A549 (cell line): Measurements from ENCODE around the gene GATAD1. TPM values are rescaled to one million over a fixed set of nuclear protein-coding genes. Genes with fewer than 3 reads are reported as not detected.
A peak's percentile ranks its signal among the peaks of the same experiment; 100 is the strongest.

Experiments
- ATAC-seq, 2 experiments: fragments of 200-7000 bp in 1 of 2; fragments of >200 bp in 1 of 2; cut with Nextera tagmentation in 1 of 2; cut with Tn5 transposase in 1 of 2; 3 replicates each; pipeline versions ENCODE4 v1.8.0 to v1.9.1; 2018 to 2020; ENCODE audit warnings: mild to moderate bottlenecking in 1 of 2, moderate library complexity in 1 of 2
- CTCF ChIA-PET: fragments of 300-600 bp; sonication (Branson Sonifier 250); formaldehyde crosslinking; extraction: SDS; loops from one replicate; lab custom pipeline; 2021; ENCODE audit warnings: antibody characterized with exemption, inconsistent platforms; lab: Yijun Ruan, JAX
- POLR2A ChIA-PET: fragments of 350-600 bp; formaldehyde crosslinking; extraction: SDS; loops from one replicate; lab custom pipeline; 2021; ENCODE audit warnings: antibody characterized with exemption, inconsistent platforms; lab: Yijun Ruan, JAX
- DNase-seq, 2 experiments: peaks; one replicate each; pipeline versions ENCODE4 v3.0.0 to v3.0.0-alpha.2; 2011 to 2016; ENCODE audit warnings: low read depth in 1 of 2, low spot score in 1 of 2
- FAIRE-seq: peaks from 2 replicates; lab custom pipeline; 2011; peaks lifted over from hg19 to GRCh38; lab: Jason Lieb, UNC
- H3K27ac ChIP-seq, 2 experiments: fragments of >200 bp; sonication (Bioruptor Twin); formaldehyde crosslinking; 3 replicates each; pipeline ENCODE4 v1.5.1; 2016 to 2017
- H3K4me1 ChIP-seq: fragments of >200 bp; sonication (Bioruptor Twin); formaldehyde crosslinking; 3 replicates; pipeline ENCODE4 v1.6.1; 2016
- H3K4me2 ChIP-seq: fragments of >200 bp; sonication (Bioruptor Twin); formaldehyde crosslinking; 3 replicates; pipeline ENCODE4 v1.6.1; 2016
- H3K4me3 ChIP-seq: fragments of >200 bp; sonication (Bioruptor Twin); formaldehyde crosslinking; 3 replicates; pipeline ENCODE4 v1.5.1; 2016
- H3K9me3 ChIP-seq: fragments of >200 bp; sonication (Bioruptor Twin); formaldehyde crosslinking; 3 replicates; pipeline ENCODE4 v1.6.1; 2016
- CBX8 ChIP-seq: fragments of 200-600 bp; sonication (generic); IDR thresholded peaks from 2 replicates; pipeline ENCODE4 v1.6.1; 2016
- ESRRA ChIP-seq: fragments of 150-350 bp; IDR thresholded peaks from 2 replicates; pipeline ENCODE4 v1.6.1; 2014; ENCODE audit warnings: mild to moderate bottlenecking, low read length, borderline replicate concordance
- HEYL ChIP-seq: fragments of 250-450 bp; sonication (Bioruptor Pico); IDR thresholded peaks from 2 replicates; pipeline ENCODE4 v1.8.0; 2021; ENCODE audit warnings: mild to moderate bottlenecking, moderate library complexity
- HOXA7 ChIP-seq: fragments of 250-450 bp; sonication (Bioruptor Pico); IDR thresholded peaks from 2 replicates; pipeline ENCODE4 v1.5.0; 2020; ENCODE audit warnings: mild to moderate bottlenecking, moderate library complexity
- HOXB5 ChIP-seq: fragments of 250-450 bp; sonication (Bioruptor Pico); IDR thresholded peaks from 2 replicates; pipeline ENCODE4 v1.5.0; 2020; ENCODE audit warnings: mild to moderate bottlenecking, moderate library complexity
- MAFK ChIP-seq: fragments of 450-650 bp; IDR thresholded peaks from 2 replicates; pipeline ENCODE4 v1.6.1; 2014; ENCODE audit not compliant: partially characterized antibody
- NPAS2 ChIP-seq: fragments of 250-450 bp; sonication (Bioruptor Pico); IDR thresholded peaks from 2 replicates; pipeline ENCODE4 v1.8.0; 2022; ENCODE audit warnings: mild to moderate bottlenecking, moderate library complexity, borderline replicate concordance
- TP53 ChIP-seq: fragments of 250-450 bp; sonication (Bioruptor Pico); IDR thresholded peaks from 2 replicates; pipeline ENCODE4 v1.5.0; 2021; ENCODE audit warnings: mild to moderate bottlenecking, moderate library complexity
- ZC3H11A ChIP-seq: fragments of 450-650 bp; IDR thresholded peaks from 2 replicates; pipeline ENCODE4 v1.6.1; 2014; ENCODE audit warnings: antibody characterized with exemption, mild to moderate bottlenecking
- WGBS: methylation state at CpG from one replicate; pipeline ENCODE4 v1.1.6; 2017; ENCODE audit errors: missing lambda C conversion rate; 5-methylcytosine and 5-hydroxymethylcytosine counted together
- polyA plus RNA-seq, 4 experiments: library from polyadenylated mRNA; depleted of rRNA in 3 of 4; stranded (reverse); fragments of >200 nt; fragmentation: RNase III in 1 of 4; extraction: RNeasy Plus Mini Kit Qiagen cat#74134 plus additional on column Dnase treatment in 1 of 4; gene quantifications; 2 replicates in 3 of 4; 3 replicates in 1 of 4; pipeline ENCODE4 v1.2.3, GENCODE V29; 2011 to 2017
- TF ChIP-seq, protein P1 (sequence below): fragments of >200 bp; sonication (Bioruptor Twin); formaldehyde crosslinking; IDR thresholded peaks from 3 replicates; pipeline ENCODE4 v1.6.1; 2016

Gene GATAD1
- polyA plus RNA-seq, 2 of the 4 experiments (the other 2 are of a cell fraction) = 20.8 to 35.7 TPM

- Histone ChIP-seq H3K4me3 (no peak overlapping the region), H3K4me1 (no peaks in the 10 kb centered on the region), H3K4me2 (no peak overlapping the region), H3K9me3 (no peaks in the 10 kb centered on the region), H3K27ac (no peak overlapping the region)
- DNase-seq = no peak
- POLR2A ChIA-PET = no interaction called here
- no peak for TF ChIP-seq HEYL (CRISPR knock-in tag)
- no peak for FAIRE-seq
- CTCF ChIA-PET = no interaction called here
- no peak for ATAC-seq
- WGBS = 88% methylated on average over 2 of the region's 2 CpGs
These were observed 49.6 kb downstream of the GATAD1 start for GRCh38 chr7:92496876-92497275.

DNA sequence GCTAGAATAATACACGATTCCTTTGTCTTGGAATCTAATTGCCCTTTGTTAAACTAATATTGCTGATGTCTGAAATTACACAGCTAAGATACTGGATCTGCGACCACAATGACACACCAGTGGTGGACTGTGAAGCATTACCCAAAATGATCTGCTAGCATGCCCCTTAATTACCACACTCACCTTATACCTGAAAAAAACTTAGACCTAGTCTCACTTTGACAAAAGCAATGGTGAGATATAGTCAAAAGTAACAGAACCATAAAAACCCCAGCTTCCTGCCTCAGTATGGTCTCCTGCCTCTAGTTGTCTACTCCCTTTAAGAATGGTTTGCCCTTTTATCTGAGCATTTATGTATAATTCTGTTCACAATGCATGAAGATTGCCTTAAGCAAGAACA is 51.3 kb downstream of the GATAD1 start:
- TF ChIP-seq NPAS2 (CRISPR knock-in tag) = no peak
- ATAC-seq (no peak), DNase-seq (no peak), FAIRE-seq (no peak)
- H3K27ac ChIP-seq = no peak overlapping the region
- H3K9me3 ChIP-seq = no peaks in the 10 kb centered on the region
- 69% methylated on average over 2 of the region's 2 CpGs for WGBS
- POLR2A ChIA-PET = no interaction called here
- no peaks in the 10 kb centered on the region for H3K4me1 ChIP-seq
- CTCF ChIA-PET = interaction anchor here (0.6 kb wide), 1 partner anchor 86 kb away, joined by 4 read pairs; no protein-coding TSS in a partner anchor
- no peak overlapping the region for H3K4me2 ChIP-seq
- H3K4me3 ChIP-seq = no peak overlapping the region

DNA sequence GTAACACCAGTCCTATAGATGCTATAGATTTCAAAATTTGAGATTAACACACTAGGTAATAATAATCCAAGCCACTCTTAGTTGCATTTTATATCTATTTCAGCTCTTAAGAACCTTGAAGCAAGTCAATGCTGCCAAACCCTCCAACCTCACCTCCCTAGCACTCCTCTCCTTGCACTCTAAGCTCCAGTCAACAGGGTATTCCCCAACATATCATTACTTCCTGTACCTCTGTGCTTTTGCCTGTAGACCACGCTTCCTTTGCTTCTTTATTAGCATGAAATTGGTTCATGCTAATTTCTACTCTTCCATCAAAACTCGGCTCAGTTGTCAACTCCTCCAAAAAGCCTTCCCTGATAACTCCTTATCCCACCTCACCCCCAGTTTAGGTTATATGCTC is 56.5 kb downstream of the GATAD1 start:
- Histone ChIP-seq H3K9me3 (no peaks in the 10 kb centered on the region), H3K4me2 (no peak overlapping the region), H3K27ac (no peak overlapping the region), H3K4me1 (no peaks in the 10 kb centered on the region), H3K4me3 (no peak overlapping the region)
- WGBS = 79% methylated on average over 2 of the region's 2 CpGs
- TF ChIP-seq HOXB5 (CRISPR knock-in tag) (no peak), CBX8 (no peak)
- TF ChIP-seq, protein P1, sequence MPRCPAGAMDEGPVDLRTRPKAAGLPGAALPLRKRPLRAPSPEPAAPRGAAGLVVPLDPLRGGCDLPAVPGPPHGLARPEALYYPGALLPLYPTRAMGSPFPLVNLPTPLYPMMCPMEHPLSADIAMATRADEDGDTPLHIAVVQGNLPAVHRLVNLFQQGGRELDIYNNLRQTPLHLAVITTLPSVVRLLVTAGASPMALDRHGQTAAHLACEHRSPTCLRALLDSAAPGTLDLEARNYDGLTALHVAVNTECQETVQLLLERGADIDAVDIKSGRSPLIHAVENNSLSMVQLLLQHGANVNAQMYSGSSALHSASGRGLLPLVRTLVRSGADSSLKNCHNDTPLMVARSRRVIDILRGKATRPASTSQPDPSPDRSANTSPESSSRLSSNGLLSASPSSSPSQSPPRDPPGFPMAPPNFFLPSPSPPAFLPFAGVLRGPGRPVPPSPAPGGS = no peak
- ATAC-seq (no peak), FAIRE-seq (no peak), DNase-seq (no peak)
- POLR2A ChIA-PET = no interaction called here
- CTCF ChIA-PET = no interaction called here

DNA sequence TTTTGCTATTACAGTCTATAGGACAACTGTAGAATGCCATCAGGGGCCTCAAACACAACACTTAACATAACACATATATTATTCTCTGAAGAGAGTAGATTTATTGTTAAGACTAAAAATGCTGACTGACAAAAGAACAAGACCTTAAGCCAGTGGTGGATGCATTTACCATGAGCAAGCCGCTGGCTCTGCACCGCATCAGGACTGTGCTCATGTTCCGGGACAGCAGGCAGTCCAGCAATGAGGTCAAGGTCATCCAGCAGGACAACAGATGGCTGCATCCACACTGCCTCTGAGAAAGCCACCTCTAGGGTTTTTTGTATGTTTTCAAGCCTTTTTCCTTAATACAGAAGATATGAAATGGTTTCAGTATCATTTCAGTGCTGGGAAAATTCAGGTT is 57.3 kb downstream of the GATAD1 start:
- TF ChIP-seq ESRRA (no peak), MAFK (peak; percentile 1), HOXA7 (CRISPR knock-in tag) (no peak), NPAS2 (CRISPR knock-in tag) (no peak)
- no peak overlapping the region for H3K4me2 ChIP-seq
- CTCF ChIA-PET = no interaction called here
- no peak overlapping the region for H3K27ac ChIP-seq
- no peak for DNase-seq
- H3K9me3 ChIP-seq = no peaks in the 10 kb centered on the region
- WGBS = 93% methylated on average over 3 of the region's 3 CpGs
- H3K4me3 ChIP-seq = no peak overlapping the region
- FAIRE-seq = no peak
- POLR2A ChIA-PET = no interaction called here
- ATAC-seq = no peak
- no peaks in the 10 kb centered on the region for H3K4me1 ChIP-seq

GRCh38 chr7:92506363-92506762 is 59.1 kb downstream of the GATAD1 start:
- Histone ChIP-seq H3K9me3 (no peaks in the 10 kb centered on the region), H3K27ac (no peak overlapping the region), H3K4me2 (no peak overlapping the region), H3K4me3 (no peak overlapping the region), H3K4me1 (no peaks in the 10 kb centered on the region)
- ATAC-seq (no peak), DNase-seq (no peak), FAIRE-seq (no peak)
- CTCF ChIA-PET = interaction anchor here (0.6 kb wide), 1 partner anchor 688 kb away, joined by 3 read pairs; no protein-coding TSS in a partner anchor
- POLR2A ChIA-PET = interaction anchor here (1.1 kb wide), 1 partner anchor 23 kb away, joined by 3 read pairs; the partner anchor contains the start of gene RBM48
- peak; percentile 77 for TF ChIP-seq MAFK
- no peak for TF ChIP-seq TP53 (CRISPR knock-in tag)
- WGBS = 69% methylated on average over 2 of the region's 2 CpGs

DNA sequence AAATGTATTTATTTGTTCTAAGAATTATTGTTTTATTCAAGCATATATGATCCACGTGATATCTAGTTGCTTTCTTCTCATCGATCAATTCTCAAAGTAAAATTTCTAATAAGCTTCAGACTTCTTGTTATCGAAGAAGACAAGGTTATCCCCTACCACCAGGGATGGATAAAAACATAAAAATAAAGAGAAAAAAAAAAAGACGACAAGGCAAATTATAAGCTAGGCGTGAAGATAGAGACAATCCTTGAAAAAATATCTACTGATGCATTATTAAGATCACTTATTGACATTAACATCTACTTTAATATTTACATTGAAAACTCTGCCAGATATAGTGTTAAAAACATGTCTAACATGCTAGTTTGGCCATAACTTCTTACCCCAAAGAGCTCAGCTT is 61.7 kb downstream of the GATAD1 start:
- POLR2A ChIA-PET = no interaction called here
- no peak for TF ChIP-seq ZC3H11A
- peak; percentile 60 for TF ChIP-seq MAFK
- no peak for ATAC-seq
- DNase-seq = no peak
- 89% methylated on average over 5 of the region's 5 CpGs for WGBS
- no peaks in the 10 kb centered on the region for H3K9me3 ChIP-seq
- no peak overlapping the region for H3K4me2 ChIP-seq
- no peaks in the 10 kb centered on the region for H3K4me1 ChIP-seq
- H3K27ac ChIP-seq = no peak overlapping the region
- FAIRE-seq = no peak
- CTCF ChIA-PET = interaction anchor here (0.6 to 0.7 kb wide), 2 partner anchors 20 to 327 kb away, joined by 3 read pairs; partner anchors contain the start of genes CDK6, PEX1 and RBM48
- H3K4me3 ChIP-seq = no peak overlapping the region

Other genes with a start within 250 kb of the GATAD1 start
- gene KRIT1, start 201.6 kb upstream of the GATAD1 start, polyA plus RNA-seq (2011; rRNA removed) = 60.6 and 64.6 TPM in 2 replicates
- 30.8 to 34.3 TPM (median 33.2 TPM) in 3 replicates for gene KRIT1, start 201.6 kb upstream of the GATAD1 start, polyA plus RNA-seq (2017; fragmentation: RNase III; extraction: RNeasy Plus Mini Kit Qiagen cat#74134 plus additional on column Dnase treatment)
- 51.5 and 59.5 TPM in 2 replicates for gene ANKIB1, start 201.5 kb upstream of the GATAD1 start, polyA plus RNA-seq (2011; rRNA removed)
- gene ANKIB1, start 201.5 kb upstream of the GATAD1 start, polyA plus RNA-seq (2017; fragmentation: RNase III; extraction: RNeasy Plus Mini Kit Qiagen cat#74134 plus additional on column Dnase treatment) = 20.7 to 21.4 TPM (median 20.9 TPM) in 3 replicates
- not detected in 2 replicates for gene ERVW-1, start 30.5 kb downstream of the GATAD1 start, polyA plus RNA-seq (2011; rRNA removed)
- gene ERVW-1, start 30.5 kb downstream of the GATAD1 start, polyA plus RNA-seq (2017; fragmentation: RNase III; extraction: RNeasy Plus Mini Kit Qiagen cat#74134 plus additional on column Dnase treatment) = not detected in 3 replicates
- 22.7 and 23.2 TPM in 2 replicates for gene PEX1, start 81.0 kb downstream of the GATAD1 start, polyA plus RNA-seq (2011; rRNA removed)
- gene PEX1, start 81.0 kb downstream of the GATAD1 start, polyA plus RNA-seq (2017; fragmentation: RNase III; extraction: RNeasy Plus Mini Kit Qiagen cat#74134 plus additional on column Dnase treatment) = 8.2 to 10.1 TPM (median 8.8 TPM) in 3 replicates
- 6.5 and 7.0 TPM in 2 replicates for gene RBM48, start 81.3 kb downstream of the GATAD1 start, polyA plus RNA-seq (2011; rRNA removed)
- gene RBM48, start 81.3 kb downstream of the GATAD1 start, polyA plus RNA-seq (2017; fragmentation: RNase III; extraction: RNeasy Plus Mini Kit Qiagen cat#74134 plus additional on column Dnase treatment) = 7.1 to 8.1 TPM (median 7.9 TPM) in 3 replicates
- 18.3 and 33.6 TPM in 2 replicates for gene FAM133B, start 142.9 kb downstream of the GATAD1 start, polyA plus RNA-seq (2011; rRNA removed)
- 25.6 to 29.3 TPM (median 26.7 TPM) in 3 replicates for gene FAM133B, start 142.9 kb downstream of the GATAD1 start, polyA plus RNA-seq (2017; fragmentation: RNase III; extraction: RNeasy Plus Mini Kit Qiagen cat#74134 plus additional on column Dnase treatment)